Esophagus squamous epithelium (tissue), 5 donors: ENCODE measurements around the gene RDM1. TPM values are rescaled to one million over a fixed set of nuclear protein-coding genes. Genes with fewer than 3 reads are reported as not detected.

ENCODE experiments used
- DNase-seq: peaks from one replicate; lab custom pipeline; 2025; lab: John Stamatoyannopoulos, UW
- H3K27ac ChIP-seq, 4 donors: fragments of 200-600 bp; sonication (generic); one replicate each; pipeline ENCODE4 v1.5.1; 2016 to 2019; ENCODE audit warnings: mild to moderate bottlenecking in 1 of 4
- H3K27me3 ChIP-seq, 4 donors: fragments of 200-600 bp; sonication (generic); 1 replicate in 3 of 4; 2 replicates in 1 of 4; pipeline versions ENCODE4 v1.5.1 to v1.6.0; 2017 to 2021; ENCODE audit warnings: antibody characterized with exemption in 1 of 4
- H3K36me3 ChIP-seq, 3 donors: fragments of 200-600 bp; sonication (generic); one replicate each; pipeline ENCODE4 v1.5.1; 2016 to 2019
- H3K4me1 ChIP-seq, 3 donors: fragments of 200-600 bp; sonication (generic); one replicate each; pipeline ENCODE4 v1.5.1; 2017 to 2019
- H3K4me3 ChIP-seq, 4 donors: fragments of 200-600 bp; sonication (generic); 1 replicate in 3 of 4; 2 replicates in 1 of 4; pipeline ENCODE4 v1.5.1; 2016 to 2019; ENCODE audit warnings: mild to moderate bottlenecking in 2 of 4, moderate library complexity in 1 of 4
- H3K9me3 ChIP-seq, 3 donors: fragments of 200-600 bp; sonication (generic); one replicate each; pipeline ENCODE4 v1.5.1; 2016 to 2019
- CTCF ChIP-seq, 6 experiments: fragments of 450-650 bp in 4 of 6; fragments of 200-600 bp in 2 of 6; sonication (generic) in 2 of 6; IDR thresholded peaks; one replicate each; pipeline ENCODE4 v1.5.1; 2016 to 2019; ENCODE audit warnings: antibody characterized with exemption in 6 of 6, mild to moderate bottlenecking in 4 of 6, moderate library complexity in 4 of 6
- POLR2A ChIP-seq, 4 donors: fragments of 450-650 bp; IDR thresholded peaks; one replicate each; pipeline ENCODE4 v1.6.1; 2017; ENCODE audit warnings: antibody characterized with exemption in 4 of 4, mild to moderate bottlenecking in 4 of 4, moderate library complexity in 3 of 4
- WGBS, 2 donors: methylation state at CpG; one replicate each; pipeline ENCODE4 v1.1.5; 2018; 5-methylcytosine and 5-hydroxymethylcytosine counted together
- intact Hi-C: fragments of 100-400 bp; cut with DNase I; formaldehyde crosslinking; loops from one replicate; pipeline ENCODE4 v1.15.0; 2022
- total RNA-seq, 4 donors: library from RNA; depleted of rRNA; stranded (reverse); fragments of >200 nt; gene quantifications; one replicate each; pipeline ENCODE4 v1.1.0, GENCODE V29; 2016
- donor health status: DM: yes; HTN: yes; CAD: no.

The RDM1 gene
- total RNA-seq, 4 donors from 2014 or later = 0.38 to 4.0 (median 0.45) TPM

- no peaks in the 10 kb centered on the region for H3K4me1 ChIP-seq
- intact Hi-C loops = no loop called here
- H3K9me3 ChIP-seq = no peaks in the 10 kb centered on the region
- peak overlapping the region in 1 of 4 donors; percentile 6 for H3K4me3 ChIP-seq
- DNase-seq = no peak
- no peak overlapping the region for H3K27ac ChIP-seq
- no peaks in the 10 kb centered on the region for H3K27me3 ChIP-seq
- H3K36me3 ChIP-seq = no peaks in the 10 kb centered on the region
- TF ChIP-seq POLR2A (IDR thresholded peaks at IDR 0.05) (no peak), CTCF (IDR thresholded peaks at IDR 0.05) (no peak)
These were observed 53.1 kb downstream of the RDM1 start for GRCh38 chr17:35877345-35878029.

- H3K27me3 ChIP-seq = no peaks in the 10 kb centered on the region
- H3K9me3 ChIP-seq = no peaks in the 10 kb centered on the region
- no peak overlapping the region for H3K27ac ChIP-seq
- TF ChIP-seq CTCF (IDR thresholded peaks at IDR 0.05) = no peak
- H3K36me3 ChIP-seq = no peaks in the 10 kb centered on the region
- DNase-seq = no peak
- intact Hi-C loops = no loop called here
- peak overlapping the region in 1 of 4 donors; percentile 2 for H3K4me3 ChIP-seq
- H3K4me1 ChIP-seq = no peaks in the 10 kb centered on the region
- 82 to 88% methylated on average over 3 of the region's 3 CpGs for WGBS, 2 donors
These were observed 54.0 kb downstream of the RDM1 start for GRCh38 chr17:35876534-35876933.

GRCh38 chr17:35875800-35876139 lies 54.8 kb downstream of the RDM1 start:
- H3K27me3 ChIP-seq = no peaks in the 10 kb centered on the region
- 61 to 69% methylated on average over 3 of the region's 3 CpGs for WGBS, 2 donors
- DNase-seq = no peak
- no peak overlapping the region for H3K27ac ChIP-seq
- intact Hi-C loops = no loop called here
- H3K4me1 ChIP-seq = no peaks in the 10 kb centered on the region
- peak overlapping the region in 1 of 4 donors; percentile 2 for H3K4me3 ChIP-seq
- no peaks in the 10 kb centered on the region for H3K36me3 ChIP-seq
- H3K9me3 ChIP-seq = no peaks in the 10 kb centered on the region
- TF ChIP-seq CTCF (IDR thresholded peaks at IDR 0.05) (no peak), POLR2A (IDR thresholded peaks at IDR 0.05) (no peak)

- intact Hi-C loops = no loop called here
- Histone ChIP-seq H3K36me3 (no peaks in the 10 kb centered on the region), H3K27ac (no peak overlapping the region), H3K4me3 (no peak overlapping the region), H3K27me3 (no peaks in the 10 kb centered on the region), H3K4me1 (no peaks in the 10 kb centered on the region), H3K9me3 (no peaks in the 10 kb centered on the region)
- no peak for TF ChIP-seq CTCF (IDR thresholded peaks at IDR 0.05)
- no peak for TF ChIP-seq POLR2A (IDR thresholded peaks at IDR 0.05)
- 58 to 64% methylated on average over 4 to 5 of the region's 5 CpGs for WGBS, 2 donors
- no peak for DNase-seq
These were observed 55.3 kb downstream of the RDM1 start for GRCh38 chr17:35875072-35875799.

GRCh38 chr17:35872196-35872980 lies 58.2 kb downstream of the RDM1 start:
- Histone ChIP-seq H3K36me3 (no peaks in the 10 kb centered on the region), H3K9me3 (no peaks in the 10 kb centered on the region), H3K27ac (no peak overlapping the region), H3K4me1 (no peaks in the 10 kb centered on the region), H3K27me3 (no peaks in the 10 kb centered on the region), H3K4me3 (no peak overlapping the region)
- no peak for DNase-seq
- 93 to 96% methylated on average over 10 to 11 of the region's 12 CpGs for WGBS, 2 donors
- no peak for TF ChIP-seq CTCF (IDR thresholded peaks at IDR 0.05)
- no peak for TF ChIP-seq POLR2A (IDR thresholded peaks at IDR 0.05)
- intact Hi-C loops = no loop called here
